Superior temporal gyrus (tissue), 1 donor: ENCODE data around the gene CPT2.
A peak's percentile ranks its signal among the peaks of the same experiment; 100 is the strongest.

Experiments
- DNase-seq: peaks from one replicate; pipeline ENCODE4 v3.0.0-alpha.2; 2016; ENCODE audit errors: extremely low spot score

Gene CPT2

GRCh38 chr1:53196485-53197290 is at the start of gene CPT2:
Gene CPT2 (plus strand): TSS chr1:53196824. CDS start chr1:53196944, 120 bp downstream.
- DNase-seq = peak; percentile 94

- DNase-seq = no peak
Observed at GRCh38 chr1:53147174-53147573, 49.5 kb upstream of the CPT2 start.

GRCh38 chr1:53148123-53148522 is 48.5 kb upstream of the CPT2 start:
- DNase-seq = no peak

- no peak for DNase-seq
Observed at GRCh38 chr1:53153752-53154151, 42.9 kb upstream of the CPT2 start.

GRCh38 chr1:53154859-53155438 is 41.7 kb upstream of the CPT2 start:
- DNase-seq = no peak

GRCh38 chr1:53155534-53155933 is 41.1 kb upstream of the CPT2 start:
- no peak for DNase-seq

- no peak for DNase-seq
Observed at GRCh38 chr1:53155945-53156344, 40.7 kb upstream of the CPT2 start.

- DNase-seq = no peak
Observed at GRCh38 chr1:53156783-53157182, 39.8 kb upstream of the CPT2 start.

GRCh38 chr1:53158900-53159299 is 37.7 kb upstream of the CPT2 start:
- DNase-seq = no peak

- DNase-seq = no peak
Observed at GRCh38 chr1:53160924-53161378, 35.7 kb upstream of the CPT2 start.

GRCh38 chr1:53162621-53163020 is 34.0 kb upstream of the CPT2 start:
- DNase-seq = no peak

GRCh38 chr1:53163291-53163768 is 33.3 kb upstream of the CPT2 start:
- DNase-seq = no peak

GRCh38 chr1:53165408-53165961 is 31.1 kb upstream of the CPT2 start:
- DNase-seq = no peak

GRCh38 chr1:53166366-53166765 is 30.3 kb upstream of the CPT2 start:
- no peak for DNase-seq

- no peak for DNase-seq
Observed at GRCh38 chr1:53166912-53167311, 29.7 kb upstream of the CPT2 start.

GRCh38 chr1:53172426-53173128 is 24.0 kb upstream of the CPT2 start:
- no peak for DNase-seq

GRCh38 chr1:53174971-53175913 is 21.4 kb upstream of the CPT2 start:
- DNase-seq = no peak

- no peak for DNase-seq
Observed at GRCh38 chr1:53176452-53177208, 20.0 kb upstream of the CPT2 start.

- no peak for DNase-seq
Observed at GRCh38 chr1:53180226-53180625, 16.4 kb upstream of the CPT2 start.

- no peak for DNase-seq
Observed at GRCh38 chr1:53180951-53181350, 15.7 kb upstream of the CPT2 start.
